Measurements from ENCODE around the gene MAPK10.

DNA sequence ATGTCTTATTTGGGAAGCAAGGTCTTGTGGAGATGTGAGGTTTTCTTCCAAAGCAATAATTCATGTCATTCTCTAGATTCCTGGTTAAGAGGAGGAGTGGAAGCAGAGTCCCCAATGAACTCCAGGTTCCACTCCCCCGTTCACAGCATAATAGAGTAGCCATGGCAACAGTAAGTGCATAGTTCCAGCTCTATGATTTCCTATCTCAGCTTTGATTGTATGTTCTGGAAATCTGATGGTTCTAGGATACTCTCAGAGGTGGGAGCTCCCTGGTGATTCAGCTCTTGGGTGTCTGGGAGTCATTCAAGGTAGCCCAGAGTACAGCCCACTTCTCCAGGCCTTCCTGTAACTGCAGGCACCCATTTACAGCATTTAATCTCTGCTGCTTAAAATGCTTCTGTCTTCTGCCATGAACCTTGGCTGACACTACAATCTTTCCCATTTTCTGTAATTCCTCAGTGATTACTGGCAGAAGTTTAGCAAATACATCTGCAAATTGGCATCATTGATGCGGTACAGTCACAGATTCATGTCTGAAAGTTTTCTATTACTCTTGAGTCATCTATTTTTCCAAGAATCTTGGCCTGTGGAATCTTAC lies 242.0 kb downstream of the MAPK10 start:
- TF ChIP-seq, protein P1, sequence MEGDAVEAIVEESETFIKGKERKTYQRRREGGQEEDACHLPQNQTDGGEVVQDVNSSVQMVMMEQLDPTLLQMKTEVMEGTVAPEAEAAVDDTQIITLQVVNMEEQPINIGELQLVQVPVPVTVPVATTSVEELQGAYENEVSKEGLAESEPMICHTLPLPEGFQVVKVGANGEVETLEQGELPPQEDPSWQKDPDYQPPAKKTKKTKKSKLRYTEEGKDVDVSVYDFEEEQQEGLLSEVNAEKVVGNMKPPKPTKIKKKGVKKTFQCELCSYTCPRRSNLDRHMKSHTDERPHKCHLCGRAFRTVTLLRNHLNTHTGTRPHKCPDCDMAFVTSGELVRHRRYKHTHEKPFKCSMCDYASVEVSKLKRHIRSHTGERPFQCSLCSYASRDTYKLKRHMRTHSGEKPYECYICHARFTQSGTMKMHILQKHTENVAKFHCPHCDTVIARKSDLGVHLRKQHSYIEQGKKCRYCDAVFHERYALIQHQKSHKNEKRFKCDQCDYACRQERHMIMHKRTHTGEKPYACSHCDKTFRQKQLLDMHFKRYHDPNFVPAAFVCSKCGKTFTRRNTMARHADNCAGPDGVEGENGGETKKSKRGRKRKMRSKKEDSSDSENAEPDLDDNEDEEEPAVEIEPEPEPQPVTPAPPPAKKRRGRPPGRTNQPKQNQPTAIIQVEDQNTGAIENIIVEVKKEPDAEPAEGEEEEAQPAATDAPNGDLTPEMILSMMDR (IDR thresholded peaks at IDR 0.05; ENCODE audit: low read depth, low read length, poor library complexity, severe bottlenecking) = no peak
- no peak for TF ChIP-seq EZH2phosphoT487 (IDR thresholded peaks at IDR 0.05; ENCODE audit: borderline replicate concordance, low read length)
